ENCODE data around the gene MED28.
"Not testable (repeated sequence)": the region's sequence is repeated elsewhere in the genome, so short reads cannot be mapped to it uniquely, and the experiment has no call there.

MED28 gene, protein sequence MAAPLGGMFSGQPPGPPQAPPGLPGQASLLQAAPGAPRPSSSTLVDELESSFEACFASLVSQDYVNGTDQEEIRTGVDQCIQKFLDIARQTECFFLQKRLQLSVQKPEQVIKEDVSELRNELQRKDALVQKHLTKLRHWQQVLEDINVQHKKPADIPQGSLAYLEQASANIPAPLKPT

DNA sequence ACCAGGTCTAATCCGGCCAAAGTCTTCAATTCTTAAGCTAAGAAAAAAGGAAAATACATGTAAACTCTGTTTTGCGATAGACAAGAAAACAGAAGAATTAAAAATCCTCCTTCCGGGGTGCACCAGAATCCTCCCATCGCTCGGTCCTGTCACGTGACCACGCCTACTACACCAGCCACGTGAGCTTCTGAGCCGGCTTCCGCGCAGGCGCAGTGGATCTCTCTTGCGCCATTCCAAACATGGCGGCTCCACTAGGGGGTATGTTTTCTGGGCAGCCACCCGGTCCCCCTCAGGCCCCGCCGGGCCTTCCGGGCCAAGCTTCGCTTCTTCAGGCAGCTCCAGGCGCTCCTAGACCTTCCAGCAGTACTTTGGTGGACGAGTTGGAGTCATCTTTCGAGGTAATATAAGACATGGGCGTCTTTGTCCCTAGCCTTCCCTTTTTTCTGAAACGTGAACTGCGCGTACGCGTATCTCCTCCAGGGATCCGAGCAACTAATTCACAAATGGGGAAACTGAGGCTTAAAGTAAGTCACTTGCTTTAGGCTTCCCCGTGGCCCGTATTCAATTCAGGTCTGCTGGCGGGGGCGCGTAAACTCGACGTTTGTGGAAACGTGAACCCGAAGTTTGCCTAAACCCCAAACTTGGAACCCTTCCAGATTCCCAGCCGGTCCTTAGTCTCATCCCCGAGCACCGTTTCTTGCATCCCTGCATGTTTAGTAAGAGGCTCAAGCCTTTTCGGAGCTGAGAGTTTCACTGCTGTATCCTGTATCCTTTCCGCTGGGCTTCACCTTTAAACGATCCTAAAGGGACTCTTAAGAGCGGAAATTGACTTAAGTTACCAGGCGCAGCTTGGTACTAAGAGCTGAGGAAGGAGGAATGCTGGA lies at the start of gene MED28:
Gene MED28 (plus strand): TSS at position 226 of the 884 bp plus-strand sequence. CDS start 14 bp downstream, at position 240.
- peak; percentile 98 for DNase-seq

DNA sequence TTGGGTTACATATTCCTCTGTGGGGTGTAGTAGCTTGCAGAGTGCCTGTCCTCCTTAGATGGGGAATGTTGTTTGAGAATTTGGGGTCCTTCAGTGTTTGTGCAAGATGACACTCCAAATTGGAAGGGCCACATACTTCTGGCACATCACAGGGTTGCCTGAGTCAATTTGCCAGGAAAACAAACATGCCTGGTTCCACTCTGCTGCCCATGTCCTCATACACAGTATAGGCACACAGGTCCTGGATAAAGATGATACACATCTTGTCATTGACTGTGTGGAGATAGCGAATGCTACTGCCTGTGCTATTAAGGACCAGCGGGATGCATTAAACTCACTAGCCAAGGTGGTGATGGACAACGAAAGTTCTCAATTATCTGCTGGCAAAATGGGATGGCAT lies 48.6 kb upstream of the MED28 start:
- no peak for DNase-seq

DNA sequence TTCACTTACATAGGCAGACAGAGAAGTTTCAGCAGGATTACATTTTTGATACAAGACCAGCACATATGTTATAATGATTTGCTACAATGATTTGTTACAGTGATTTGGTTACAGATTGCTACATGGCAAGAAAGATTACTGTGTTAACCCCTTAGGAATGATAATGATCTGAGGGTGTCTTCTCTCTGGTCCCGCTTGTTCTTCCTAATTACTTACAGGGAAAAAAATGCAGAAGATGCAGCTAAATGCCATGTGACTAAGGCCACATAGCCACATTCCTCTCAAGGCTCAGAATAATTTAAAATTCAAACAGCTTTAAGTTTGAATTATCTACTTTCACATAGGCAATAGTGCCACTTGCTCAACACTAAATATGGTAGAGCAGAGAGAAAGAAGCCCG lies 47.2 kb upstream of the MED28 start:
- no peak for DNase-seq

DNA sequence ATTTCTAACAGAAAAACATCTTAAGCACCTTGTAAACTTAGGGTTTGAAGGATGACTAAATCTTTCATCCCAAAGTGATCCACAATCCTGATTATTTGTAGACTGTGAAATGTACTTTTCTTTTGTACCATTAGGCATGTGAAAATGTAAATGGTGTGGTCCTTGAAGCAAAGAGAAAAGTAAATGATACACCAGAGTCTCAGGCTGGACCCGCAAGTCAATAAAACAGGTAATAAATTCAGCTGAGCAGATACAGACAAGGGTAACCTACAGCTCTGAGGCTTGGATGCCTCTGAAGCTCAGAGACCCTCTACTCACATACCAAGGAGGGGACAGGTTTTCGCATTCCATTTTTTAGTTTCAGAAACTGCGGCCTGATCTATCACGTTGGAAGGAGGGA lies 40.2 kb upstream of the MED28 start:
- no peak for DNase-seq

DNA sequence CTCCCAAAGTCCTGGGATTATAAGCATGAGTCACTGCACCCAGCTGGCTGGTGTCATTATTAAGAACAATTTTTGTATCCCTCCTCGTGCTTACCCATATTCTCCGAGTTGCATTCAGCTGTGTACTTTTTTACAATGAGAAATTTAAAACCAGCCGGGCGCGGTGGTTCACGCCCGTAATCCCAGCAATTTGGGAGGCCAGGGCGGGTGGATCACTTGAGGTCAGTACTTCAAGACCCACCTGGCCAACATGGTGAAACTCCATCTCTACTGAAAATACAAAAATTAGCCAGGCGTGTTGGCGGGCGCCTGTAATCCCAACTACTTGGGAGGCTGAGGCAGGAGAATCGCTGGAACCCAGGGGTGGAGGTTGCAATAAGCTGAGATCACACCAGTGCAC lies 39.3 kb upstream of the MED28 start:
- DNase-seq = not testable (repeated sequence)

DNA sequence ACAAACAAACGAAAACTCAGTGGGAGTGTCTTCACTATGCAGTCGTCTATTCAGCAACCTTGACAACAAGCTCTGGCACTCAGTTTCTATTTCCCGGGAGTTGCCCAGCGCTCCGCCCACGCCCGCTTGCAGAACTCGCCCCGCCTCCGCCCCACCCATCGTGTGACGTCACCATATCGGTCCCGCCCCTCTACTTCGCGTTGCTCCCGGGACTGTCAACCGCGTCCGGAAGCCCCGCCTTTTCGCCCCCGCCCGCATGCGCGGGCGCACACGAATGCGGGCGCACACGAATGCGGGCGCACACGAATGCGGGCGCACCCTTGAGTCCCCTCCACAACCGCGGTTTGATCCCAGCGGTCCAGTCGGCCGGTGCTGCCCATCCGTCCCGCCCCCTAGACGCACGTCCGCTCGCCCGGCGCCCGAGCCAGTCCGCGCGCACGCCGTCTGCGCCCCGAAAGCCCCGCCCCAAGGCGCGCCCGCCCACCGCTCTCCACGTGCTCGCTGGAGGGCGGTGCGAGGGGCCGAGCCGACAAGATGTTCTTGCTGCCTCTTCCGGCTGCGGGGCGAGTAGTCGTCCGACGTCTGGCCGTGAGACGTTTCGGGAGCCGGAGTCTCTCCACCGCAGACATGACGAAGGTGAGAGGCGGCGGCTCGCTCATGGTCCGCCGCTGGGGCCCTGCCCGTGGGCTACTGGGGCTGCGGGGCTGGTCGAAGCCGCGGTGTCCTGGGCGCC lies 37.3 kb upstream of the MED28 start, which contains the start of gene LAP3:
Gene LAP3 (plus strand): TSS at position 267 of the 733 bp plus-strand sequence. CDS start 268 bp downstream, at position 535.
- peak; percentile 99 for DNase-seq

DNA sequence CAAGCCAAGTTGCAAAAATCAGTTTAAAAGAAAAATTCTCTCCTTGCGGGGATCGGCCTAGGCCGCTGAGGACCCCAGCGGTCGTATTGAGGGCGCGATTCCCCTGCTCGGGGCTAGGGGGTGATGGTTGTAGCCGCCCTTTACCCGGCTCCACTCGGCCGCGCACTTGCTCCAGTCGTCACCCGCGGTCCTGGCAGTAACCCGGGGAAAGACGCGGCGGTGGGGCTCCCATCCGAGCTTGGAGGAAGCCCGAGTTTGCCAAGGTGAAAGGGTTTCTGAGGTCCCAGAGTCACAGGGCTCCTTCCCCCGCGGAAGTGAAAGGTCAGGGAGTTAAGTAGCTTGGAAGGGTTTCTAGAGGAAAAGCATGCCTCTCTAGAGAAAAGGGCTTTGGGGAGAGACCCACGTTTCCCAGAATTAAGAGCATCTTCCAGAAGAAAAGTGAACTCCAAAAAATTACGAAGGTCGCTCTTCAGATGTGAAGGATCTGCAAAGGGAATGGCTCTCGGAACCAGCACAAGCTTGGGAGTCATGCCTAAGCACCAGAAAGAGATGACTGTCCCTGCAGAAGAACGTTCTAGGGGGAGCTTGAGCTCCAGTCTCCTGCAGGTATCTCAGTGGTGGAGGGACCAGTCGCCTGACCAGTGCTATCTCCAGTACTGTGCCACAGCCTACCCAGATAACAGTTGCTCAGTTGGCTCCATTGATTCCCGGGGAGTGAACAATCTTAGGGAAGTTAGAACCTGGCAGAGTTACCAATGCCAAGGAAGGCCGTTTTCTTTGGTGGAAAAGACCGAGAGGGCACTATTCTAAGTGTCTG lies 36.6 kb upstream of the MED28 start:
- DNase-seq = no peak

DNA sequence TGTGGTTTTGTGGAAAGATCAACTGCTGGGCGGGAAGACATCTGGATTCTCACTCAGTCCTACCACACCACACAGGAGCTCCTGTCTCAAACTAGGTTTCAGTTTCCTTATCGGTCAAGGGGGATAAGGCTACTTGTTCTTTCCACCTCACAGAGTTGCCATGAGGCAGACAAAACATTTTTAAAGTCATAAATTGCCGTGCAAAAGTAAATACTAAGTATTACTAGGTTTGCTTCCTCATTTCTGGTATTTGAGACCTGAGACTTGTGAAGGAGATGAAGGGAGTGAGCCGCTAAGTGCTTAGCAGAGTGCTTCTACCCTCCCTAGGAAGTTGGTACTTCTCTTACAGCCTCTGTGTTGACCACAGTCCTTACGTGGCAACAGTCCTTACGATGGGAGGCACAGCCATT lies 36.0 kb upstream of the MED28 start:
- no peak for DNase-seq

DNA sequence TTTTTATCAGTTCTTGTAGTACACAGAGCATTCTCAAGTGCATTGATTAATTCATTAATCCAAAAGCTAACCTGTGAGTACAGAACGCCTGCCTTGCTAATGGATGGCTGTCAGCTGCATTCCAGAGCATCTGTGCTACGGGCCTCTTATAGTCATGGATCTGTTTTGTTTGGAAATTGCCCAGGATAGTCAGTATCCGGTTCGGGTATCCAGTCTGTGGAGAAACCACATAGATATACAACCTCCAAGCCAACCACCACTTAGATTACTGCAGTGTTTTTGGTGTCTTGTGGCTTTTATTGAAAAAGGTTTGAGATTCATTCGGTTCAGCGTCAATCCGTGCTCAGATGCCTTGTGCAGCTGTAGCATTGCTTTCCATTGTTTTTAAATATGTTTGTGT lies 33.5 kb upstream of the MED28 start:
- DNase-seq = no peak

DNA sequence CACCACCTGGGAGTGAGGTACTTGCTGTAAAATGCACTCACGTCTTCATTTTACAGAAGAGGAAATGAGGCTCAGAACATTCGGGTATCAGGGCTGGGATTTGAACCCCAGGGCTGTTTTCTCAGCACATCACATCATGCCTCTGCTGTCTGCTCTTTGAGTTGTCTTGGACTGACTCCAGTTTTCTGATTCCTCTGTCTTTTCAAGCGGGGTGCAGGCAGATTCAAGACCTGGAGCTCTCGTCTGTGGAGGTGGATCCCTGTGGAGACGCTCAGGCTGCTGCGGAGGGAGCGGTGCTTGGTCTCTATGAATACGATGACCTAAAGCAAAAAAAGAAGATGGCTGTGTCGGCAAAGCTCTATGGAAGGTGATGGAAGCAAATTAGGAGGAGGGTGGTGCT lies 31.2 kb upstream of the MED28 start:
- DNase-seq = no peak

DNA sequence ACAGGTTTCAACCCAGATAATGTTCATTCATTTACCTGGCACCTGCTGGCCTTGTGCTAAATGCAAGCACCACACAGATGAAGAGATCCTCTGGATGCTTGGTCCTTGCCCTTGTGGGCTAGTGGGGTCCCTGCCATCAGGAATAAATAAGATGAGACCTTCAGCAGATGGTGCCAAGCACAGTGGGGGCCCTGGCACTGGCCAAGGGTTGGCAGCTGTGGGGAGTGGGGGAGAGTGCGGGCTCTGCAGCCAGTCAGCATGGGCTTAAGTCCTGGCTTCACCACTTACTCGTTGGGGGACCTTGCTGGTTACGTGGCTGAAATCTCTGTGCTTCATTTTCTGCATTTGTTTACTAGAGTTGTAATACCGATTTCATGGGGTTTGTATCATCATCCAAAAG lies 30.5 kb upstream of the MED28 start:
- no peak for DNase-seq

DNA sequence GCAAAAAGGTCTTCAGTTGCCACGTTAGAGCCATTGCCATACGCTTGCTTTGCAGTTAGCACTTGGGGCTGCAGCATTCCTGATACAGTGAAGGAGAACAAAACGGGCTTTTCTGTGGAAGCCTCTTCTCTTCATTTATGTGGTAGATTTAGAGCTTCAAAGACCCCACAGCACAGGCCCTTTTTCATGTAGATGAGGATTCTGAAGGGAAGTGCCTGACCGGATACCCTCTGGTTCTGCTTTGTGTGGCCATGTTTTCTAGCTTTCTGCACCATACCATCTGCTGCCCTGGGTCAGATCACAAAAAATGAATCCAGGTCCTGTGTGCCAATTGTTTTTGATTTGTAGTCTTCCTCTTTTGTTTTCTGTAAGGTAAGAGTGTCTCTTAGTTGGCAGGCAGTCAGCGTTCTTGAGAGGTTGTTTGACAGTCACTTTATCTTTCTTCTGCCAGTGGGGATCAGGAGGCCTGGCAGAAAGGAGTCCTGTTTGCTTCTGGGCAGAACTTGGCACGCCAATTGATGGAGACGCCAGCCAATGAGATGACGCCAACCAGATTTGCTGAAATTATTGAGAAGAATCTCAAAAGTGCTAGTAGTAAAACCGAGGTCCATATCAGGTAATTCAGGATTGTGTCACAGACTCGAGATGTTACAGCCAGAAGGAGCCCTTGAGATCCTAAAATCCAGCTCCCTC lies 29.8 kb upstream of the MED28 start:
- no peak for DNase-seq

DNA sequence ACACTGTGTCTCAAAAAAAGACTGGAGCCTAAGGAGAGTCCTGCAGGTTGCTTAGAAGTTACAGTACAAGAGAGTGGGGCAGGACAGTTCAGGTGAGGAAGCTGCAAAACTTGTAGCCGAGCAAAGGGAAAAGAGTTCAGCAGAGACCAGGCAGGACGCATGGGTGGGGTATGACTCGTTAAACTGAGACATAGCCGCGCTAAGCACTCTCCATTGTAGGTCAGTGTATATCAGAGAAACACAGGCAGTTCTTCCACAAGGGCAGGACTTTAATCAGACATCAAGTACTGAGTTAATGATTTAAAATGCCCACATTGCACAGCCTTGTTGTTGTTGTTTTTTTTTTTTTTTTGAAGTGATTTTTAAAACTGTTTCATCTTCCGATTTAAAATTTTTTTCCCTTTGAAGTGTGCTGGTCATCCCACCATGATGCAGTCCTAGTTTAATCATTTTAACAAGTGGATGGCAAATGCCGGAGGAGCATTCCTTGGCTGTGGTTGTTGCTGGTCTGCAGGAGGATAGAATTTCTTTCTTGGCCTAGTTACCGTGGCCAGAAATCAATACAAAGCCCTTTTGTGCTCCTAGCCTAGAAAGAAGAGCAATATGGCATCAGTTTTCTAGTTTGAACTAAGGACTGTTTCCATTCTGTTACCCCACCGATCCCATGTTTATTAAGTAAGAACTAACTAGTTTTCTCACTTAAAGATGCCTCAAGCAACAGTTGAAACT lies 27.2 kb upstream of the MED28 start:
- DNase-seq = peak; percentile 28

DNA sequence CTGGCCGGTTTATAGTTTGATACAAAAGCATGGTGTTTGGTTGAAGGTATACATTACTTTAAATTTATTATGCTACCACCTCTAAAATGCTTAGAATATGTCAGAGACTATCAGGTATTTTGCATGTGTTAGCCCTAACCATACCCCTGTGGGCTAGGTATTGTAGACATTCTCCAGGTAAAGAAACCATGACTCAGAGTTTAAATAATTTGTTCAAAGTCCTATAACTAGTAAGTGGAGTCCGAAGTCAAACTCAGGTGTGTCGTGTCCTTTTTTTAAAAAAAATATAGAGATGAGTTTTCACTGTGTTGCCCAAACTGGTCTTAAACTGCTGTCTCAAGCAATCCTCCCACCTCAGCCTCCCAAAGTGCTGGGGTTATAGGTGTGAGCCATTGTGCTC lies 25.1 kb upstream of the MED28 start:
- DNase-seq = no peak

DNA sequence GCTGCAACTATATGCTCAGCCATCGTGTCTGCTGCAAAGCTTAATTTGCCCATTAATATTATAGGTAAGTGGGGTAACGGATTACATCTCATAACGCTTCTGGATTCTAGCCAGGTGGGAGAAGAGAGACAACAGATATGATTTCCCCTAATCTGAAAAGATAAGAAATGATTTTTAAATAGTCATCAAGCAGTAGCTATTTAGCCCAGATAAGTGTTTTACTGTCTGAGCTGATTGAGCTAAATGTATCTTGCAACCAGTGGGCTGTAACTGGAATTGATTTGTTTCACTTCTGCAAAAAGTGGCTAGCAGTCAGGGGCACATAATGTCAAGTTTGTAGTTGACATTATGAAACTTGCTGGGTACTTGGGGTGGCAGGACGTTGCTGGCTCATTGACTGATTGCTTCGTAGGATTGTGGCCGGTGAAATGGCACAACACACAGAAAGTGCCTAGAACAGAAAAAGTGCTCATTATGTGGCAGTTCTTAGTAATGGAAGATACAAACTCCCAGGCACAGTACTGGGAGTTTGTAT lies 18.9 kb upstream of the MED28 start:
- no peak for DNase-seq

DNA sequence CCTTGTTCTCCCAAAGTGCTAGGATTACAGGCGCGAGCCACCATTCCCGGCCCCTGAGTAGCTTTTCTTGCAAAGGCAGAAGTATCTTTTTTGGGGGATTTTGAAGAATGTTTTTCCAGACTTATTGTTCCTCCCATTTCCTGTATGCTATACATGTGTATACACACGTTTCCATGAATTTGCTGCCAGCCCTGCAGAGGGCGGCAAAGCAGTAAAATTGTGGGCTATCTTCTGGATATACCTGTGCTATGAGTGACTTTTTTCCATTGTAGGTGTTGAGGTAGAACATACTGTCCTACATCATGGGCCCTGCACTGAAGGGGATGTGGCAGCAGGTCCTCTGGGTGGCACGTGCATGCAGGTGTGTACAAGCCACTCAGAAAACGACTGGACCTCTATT lies 16.9 kb upstream of the MED28 start:
- peak; percentile 11 for DNase-seq

DNA sequence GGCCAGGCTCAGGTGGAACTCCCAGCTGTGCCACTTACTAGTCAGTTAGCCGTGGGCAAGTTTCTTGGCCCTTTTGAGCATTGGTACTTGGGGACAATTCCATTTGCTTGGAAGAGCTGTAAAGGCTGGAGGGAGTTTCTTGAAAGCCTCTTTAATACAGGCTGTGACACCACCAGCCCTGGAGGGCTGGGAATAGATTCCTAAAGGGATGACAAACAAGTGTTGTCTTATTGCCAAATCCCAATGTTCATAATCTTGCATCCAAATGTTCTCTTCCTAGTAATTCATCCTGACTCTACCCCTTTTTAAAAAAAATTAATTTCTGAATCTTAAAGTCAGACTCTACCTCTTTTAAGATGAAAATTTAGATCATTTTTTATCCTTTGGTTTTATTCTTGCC lies 14.6 kb upstream of the MED28 start:
- DNase-seq = no peak

DNA sequence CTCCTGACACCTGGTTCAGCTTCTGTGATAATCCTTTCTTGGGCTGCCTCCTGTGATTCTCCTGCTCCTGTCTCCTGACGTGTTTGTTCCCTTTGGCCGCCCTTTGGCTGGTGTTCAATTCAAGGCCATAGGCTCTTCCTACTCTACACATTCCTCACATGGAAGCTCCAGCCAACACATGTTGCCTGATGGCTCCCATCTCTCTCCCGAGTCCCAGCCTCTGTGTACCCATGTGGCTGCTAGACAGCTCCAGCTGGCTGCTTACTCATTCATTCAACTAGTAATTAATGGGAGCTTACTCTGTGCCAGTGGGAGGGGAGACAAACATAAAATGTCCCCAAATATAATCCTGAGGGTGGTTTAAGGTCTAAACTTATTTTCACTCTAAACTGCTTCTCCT lies 9.2 kb upstream of the MED28 start:
- no peak for DNase-seq

DNA sequence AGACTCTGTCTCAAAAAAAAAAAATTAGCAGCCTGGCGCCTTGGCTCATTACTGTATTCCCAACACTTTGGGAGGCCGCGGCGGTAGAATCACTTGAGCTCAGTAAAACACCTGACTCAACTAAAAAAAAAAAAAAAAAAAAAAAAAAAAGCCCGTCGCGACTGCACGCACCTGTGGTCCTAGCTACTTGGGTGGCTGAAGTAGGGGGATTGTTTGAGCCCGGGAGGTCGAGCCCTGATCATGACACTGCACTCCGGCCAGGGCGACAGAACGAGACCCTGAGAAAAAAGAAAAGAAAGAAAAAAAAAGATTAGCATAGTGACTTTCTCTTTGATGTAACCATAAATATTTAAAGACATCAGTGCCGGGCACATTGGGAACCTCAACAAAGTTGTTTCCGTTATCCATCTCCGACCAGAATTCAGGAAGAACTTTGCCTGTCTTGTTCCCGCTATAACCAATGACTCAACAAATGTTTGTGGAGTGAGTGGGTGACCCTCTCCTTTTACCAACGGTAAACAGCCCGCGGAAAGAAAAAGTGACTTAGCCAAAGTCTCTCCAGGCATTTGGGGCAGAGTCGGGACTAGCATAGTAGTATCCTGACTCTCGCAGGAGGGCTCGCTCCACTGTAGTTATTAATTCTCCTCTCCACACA lies 553 bp upstream of the MED28 start:
- DNase-seq = no peak

DNA sequence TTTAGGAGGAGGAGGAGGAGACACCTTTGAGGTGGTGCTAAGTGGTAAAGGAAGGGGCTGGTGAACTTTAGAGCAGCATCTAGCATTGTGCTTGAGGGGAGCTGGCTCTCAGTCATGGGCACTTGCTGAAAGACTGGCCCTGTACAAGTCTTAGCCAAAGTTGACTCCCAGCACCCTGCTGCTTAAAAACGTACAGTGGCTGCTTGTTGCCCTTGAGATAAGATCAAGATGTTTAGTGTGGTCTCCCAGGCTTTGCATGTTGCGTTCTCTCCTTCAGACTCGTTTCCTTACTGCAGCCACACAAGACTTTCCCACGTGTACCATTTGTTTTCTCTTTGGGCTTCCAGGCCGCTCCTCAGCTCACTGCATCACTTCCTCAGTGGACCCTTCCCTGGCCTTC lies 1.8 kb downstream of the MED28 start:
- no peak for DNase-seq

DNA sequence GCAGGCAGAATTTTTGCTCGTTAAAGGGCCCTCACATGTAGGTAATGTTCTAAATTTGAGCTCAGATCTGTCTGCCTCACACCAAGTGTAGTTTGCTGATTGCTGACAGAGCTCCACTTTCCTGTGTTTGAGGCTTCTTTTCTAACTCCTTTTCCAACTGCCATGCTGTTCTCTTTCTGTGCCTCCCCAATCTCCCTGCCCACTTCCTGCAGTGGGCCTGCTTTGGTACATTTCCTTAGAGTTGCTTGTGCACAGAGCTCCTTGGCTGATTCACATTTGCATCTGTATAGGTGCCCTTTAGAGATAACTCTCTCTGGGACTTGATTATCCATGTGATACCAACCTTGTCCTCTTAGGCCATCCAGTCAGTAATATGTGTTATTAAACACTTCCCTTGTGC lies 4.5 kb downstream of the MED28 start:
- no peak for DNase-seq
